ENCODE data around the gene NGFR. TPM values are rescaled to one million over a fixed set of nuclear protein-coding genes. Genes with fewer than 3 reads are reported as not detected.

The NGFR gene
- total and polyA plus RNA-seq, 9 of the 15 experiments (the other 6 are each of a cell fraction or from before 2014, with no cell fraction given): 0.07 to 0.23 (median 0.13) TPM; not detected in 4

GRCh38 chr17:49495842-49496182, 719 bp downstream of the NGFR start:
- Histone ChIP-seq H3K4me3 (no peak overlapping the region), H3K79me2 (ENCODE audit: control insufficient read depth, insufficient read depth, low read length) (no peaks in the 10 kb centered on the region), H3K27me3 (ENCODE audit: control insufficient read depth in 2 of 2, insufficient read depth in 2 of 2, low read length in 2 of 2) (peaks cover 29 to 68% of the 10 kb centered on the region in 2 experiments), H3K9me1 (ENCODE audit: control insufficient read depth, insufficient read depth, low read length) (no peaks in the 10 kb centered on the region), H3K4me2 (ENCODE audit: insufficient read depth, low read length) (no peak overlapping the region), H3K27ac (ENCODE audit: extremely low read depth, low read depth, low read length) (no peak overlapping the region), H3K4me1 (replicated peaks in 1 of 2; ENCODE audit: control insufficient read depth in 2 of 2, insufficient read depth in 2 of 2, low read length in 2 of 2) (peaks cover 0 to 31% of the 10 kb centered on the region in 2 experiments; a peak in 2 of 5 replicates), H4K20me1 (replicated peaks; ENCODE audit: control insufficient read depth, insufficient read depth, low read length) (peaks cover 10% of the 10 kb centered on the region), H2AFZ (ENCODE audit: low read depth, low read length) (no peak overlapping the region), H3K36me3 (ENCODE audit: control insufficient read depth, insufficient read depth, low read length) (no peaks in the 10 kb centered on the region), H3K9me3 (replicated peaks; ENCODE audit: control insufficient read depth, insufficient read depth, low read depth, low read length) (no peaks in the 10 kb centered on the region; the same call in 1 of the 2 replicates), H3K9ac (ENCODE audit: insufficient read depth in 1 of 2, low read depth in 2 of 2, low read length in 2 of 2) (no peak overlapping the region)
- FAIRE-seq (no peak), ATAC-seq (no peak), DNase-seq (ENCODE audit: extremely low read depth in 1 of 4, low spot score in 3 of 4) (no peak)
- TF ChIP-seq BCLAF1 (IDR thresholded peaks at IDR 0.05; ENCODE audit: borderline replicate concordance in 1 of 2, control insufficient read depth in 1 of 2, low read depth in 2 of 2, low read length in 1 of 2) (no peak), SMAD4 (CRISPR knock-in tag; conservative IDR thresholded peaks at IDR 0.05) (no peak), ZC3H4 (CRISPR knock-in tag; IDR thresholded peaks at IDR 0.05; ENCODE audit: borderline replicate concordance) (no peak), EGR1 (conservative IDR thresholded peaks at IDR 0.05) (no peak), JUN (IDR thresholded peaks at IDR 0.05; ENCODE audit: borderline replicate concordance, low read depth, low read length) (no peak), JUN (CRISPR knock-in tag; IDR thresholded peaks at IDR 0.05; ENCODE audit: borderline replicate concordance) (no peak), TAF1 (IDR thresholded peaks at IDR 0.05; ENCODE audit: control insufficient read depth, extremely low read depth, insufficient read depth, low read length, severe bottlenecking) (no peak), ATF6 (CRISPR knock-in tag; IDR thresholded peaks at IDR 0.05) (no peak), FOXP4 (CRISPR knock-in tag; IDR thresholded peaks at IDR 0.05; ENCODE audit: borderline replicate concordance) (no peak), IRF1 (CRISPR knock-in tag; IDR thresholded peaks at IDR 0.05; ENCODE audit: borderline replicate concordance) (no peak)
- WGBS (ENCODE audit: insufficient coverage, low coverage, missing lambda C conversion rate): 20% methylated on average over 1 of the region's 22 CpGs
- intact Hi-C loops (cut with micrococcal nuclease): loop anchor here (1.0 to 5.0 kb wide), 2 partner anchors 34 to 52 kb away; no protein-coding TSS in a partner anchor
- no TSS peak for BruUV-seq (replicated peaks)
- in situ Hi-C loops (cut with MboI): no loop called here
- POLR2A ChIA-PET: interaction anchor here (0.6 to 0.7 kb wide), 2 partner anchors 9 to 352 kb away, joined by 3 read pairs; no protein-coding TSS in a partner anchor
- CTCF ChIA-PET (ENCODE audit: low intra/inter-chr PET ratio): interaction anchor here (0.7 to 1.7 kb wide), 2 partner anchors 61 to 409 kb away, joined by 4 to 10 read pairs; no protein-coding TSS in a partner anchor
